ENCODE measurements around the gene TANK. TPM values are rescaled to one million over a fixed set of nuclear protein-coding genes. Genes with fewer than 3 reads are reported as not detected.

TANK gene
- total RNA-seq, 1 donor from 2014 or later = 73.8 TPM

GRCh38 chr2:161199912-161200701, 39.9 kb downstream of the TANK start:
- Mint-ChIP-seq H3K27ac (ENCODE audit: unreplicated experiment) (no peak overlapping the region), H3K36me3 (ENCODE audit: unreplicated experiment) (peaks cover 41% of the 10 kb centered on the region), H3K9me3 (ENCODE audit: unreplicated experiment) (no peaks in the 10 kb centered on the region), H3K27me3 (ENCODE audit: unreplicated experiment) (no peaks in the 10 kb centered on the region), H3K4me3 (ENCODE audit: unreplicated experiment) (no peak overlapping the region), H3K4me1 (ENCODE audit: unreplicated experiment) (peaks cover 45% of the 10 kb centered on the region)
- TF ChIP-seq CTCF (IDR thresholded peaks at IDR 0.05) = no peak
- no peak for DNase-seq (ENCODE audit: extremely low spot score, unreplicated experiment)

- H3K27me3 Mint-ChIP-seq (ENCODE audit: unreplicated experiment) = no peaks in the 10 kb centered on the region
- no peaks in the 10 kb centered on the region for H3K9me3 Mint-ChIP-seq (ENCODE audit: unreplicated experiment)
- no peak overlapping the region for H3K4me3 Mint-ChIP-seq (ENCODE audit: unreplicated experiment)
- peaks cover 76% of the 10 kb centered on the region for H3K4me1 Mint-ChIP-seq (ENCODE audit: unreplicated experiment)
- TF ChIP-seq CTCF (IDR thresholded peaks at IDR 0.05) = no peak
- peak overlapping the region; percentile 88 for H3K27ac Mint-ChIP-seq (ENCODE audit: unreplicated experiment)
- H3K36me3 Mint-ChIP-seq (ENCODE audit: unreplicated experiment) = peaks cover 36% of the 10 kb centered on the region
- no peak for DNase-seq (ENCODE audit: extremely low spot score, unreplicated experiment)
Measured at GRCh38 chr2:161204846-161205245, 44.6 kb downstream of the TANK start.

- no peak overlapping the region for H3K4me3 Mint-ChIP-seq (ENCODE audit: unreplicated experiment)
- H3K27ac Mint-ChIP-seq (ENCODE audit: unreplicated experiment) = no peak overlapping the region
- no peak for DNase-seq (ENCODE audit: extremely low spot score, unreplicated experiment)
- H3K4me1 Mint-ChIP-seq (ENCODE audit: unreplicated experiment) = peaks cover 61% of the 10 kb centered on the region
- H3K9me3 Mint-ChIP-seq (ENCODE audit: unreplicated experiment) = no peaks in the 10 kb centered on the region
- H3K36me3 Mint-ChIP-seq (ENCODE audit: unreplicated experiment) = peaks cover 38% of the 10 kb centered on the region
- TF ChIP-seq CTCF (IDR thresholded peaks at IDR 0.05) = no peak
- H3K27me3 Mint-ChIP-seq (ENCODE audit: unreplicated experiment) = no peaks in the 10 kb centered on the region
Measured at GRCh38 chr2:161206471-161207032, 46.3 kb downstream of the TANK start.

- peaks cover 54% of the 10 kb centered on the region for H3K4me1 Mint-ChIP-seq (ENCODE audit: unreplicated experiment)
- H3K4me3 Mint-ChIP-seq (ENCODE audit: unreplicated experiment) = no peak overlapping the region
- H3K27me3 Mint-ChIP-seq (ENCODE audit: unreplicated experiment) = no peaks in the 10 kb centered on the region
- peaks cover 45% of the 10 kb centered on the region for H3K36me3 Mint-ChIP-seq (ENCODE audit: unreplicated experiment)
- H3K9me3 Mint-ChIP-seq (ENCODE audit: unreplicated experiment) = no peaks in the 10 kb centered on the region
- DNase-seq (ENCODE audit: extremely low spot score, unreplicated experiment) = no peak
- peak overlapping the region; percentile 63 for H3K27ac Mint-ChIP-seq (ENCODE audit: unreplicated experiment)
- no peak for TF ChIP-seq CTCF (IDR thresholded peaks at IDR 0.05)
Measured at GRCh38 chr2:161207941-161208340, 47.7 kb downstream of the TANK start.

- Mint-ChIP-seq H3K4me3 (ENCODE audit: unreplicated experiment) (no peak overlapping the region), H3K27me3 (ENCODE audit: unreplicated experiment) (no peaks in the 10 kb centered on the region), H3K4me1 (ENCODE audit: unreplicated experiment) (peaks cover 47% of the 10 kb centered on the region), H3K27ac (ENCODE audit: unreplicated experiment) (no peak overlapping the region), H3K36me3 (ENCODE audit: unreplicated experiment) (peaks cover 47% of the 10 kb centered on the region), H3K9me3 (ENCODE audit: unreplicated experiment) (no peaks in the 10 kb centered on the region)
- no peak for TF ChIP-seq CTCF (IDR thresholded peaks at IDR 0.05)
- DNase-seq (ENCODE audit: extremely low spot score, unreplicated experiment) = no peak
Measured at GRCh38 chr2:161208527-161209139, 48.4 kb downstream of the TANK start.
